Activated T-helper 17 cell treated with anti-CD3 and anti-CD28 coated beads, Interleukin-2, amount 50 U/mL, for 72 hours (primary cell): Measurements from ENCODE around the gene OPHN1. TPM values are rescaled to one million over a fixed set of nuclear protein-coding genes. Genes with fewer than 3 reads are reported as not detected.

ENCODE experiments used
- ATAC-seq: fragments of 150-1000 bp; cut with Tn5 transposase; replicated peaks from 2 replicates; pipeline ENCODE4 v1.10.0; 2021; ENCODE audit warnings: mild to moderate bottlenecking, moderate library complexity
- H3K27ac Mint-ChIP-seq: one replicate; pipeline ENCODE4 v1.8.0; 2022; ENCODE audit warnings: mixed read lengths
- H3K27me3 Mint-ChIP-seq: one replicate; pipeline ENCODE4 v1.8.0; 2022; ENCODE audit warnings: mixed read lengths
- H3K36me3 Mint-ChIP-seq: one replicate; pipeline ENCODE4 v1.8.0; 2022; ENCODE audit warnings: low read depth, mild to moderate bottlenecking, mixed read lengths
- H3K4me1 Mint-ChIP-seq: one replicate; pipeline ENCODE4 v1.8.0; 2022; ENCODE audit warnings: mixed read lengths
- H3K4me3 Mint-ChIP-seq: one replicate; pipeline ENCODE4 v1.8.0; 2022; ENCODE audit warnings: mild to moderate bottlenecking, mixed read lengths
- H3K9me3 Mint-ChIP-seq: one replicate; pipeline ENCODE4 v1.8.0; 2022; ENCODE audit warnings: mixed read lengths
- total RNA-seq, 2 donors: library from RNA; stranded (reverse); gene quantifications; one replicate each; pipeline ENCODE4 v1.2.3, GENCODE V29; 2022

Gene OPHN1
- total RNA-seq, 2 donors from 2014 or later = 0.22 to 0.95 TPM

DNA sequence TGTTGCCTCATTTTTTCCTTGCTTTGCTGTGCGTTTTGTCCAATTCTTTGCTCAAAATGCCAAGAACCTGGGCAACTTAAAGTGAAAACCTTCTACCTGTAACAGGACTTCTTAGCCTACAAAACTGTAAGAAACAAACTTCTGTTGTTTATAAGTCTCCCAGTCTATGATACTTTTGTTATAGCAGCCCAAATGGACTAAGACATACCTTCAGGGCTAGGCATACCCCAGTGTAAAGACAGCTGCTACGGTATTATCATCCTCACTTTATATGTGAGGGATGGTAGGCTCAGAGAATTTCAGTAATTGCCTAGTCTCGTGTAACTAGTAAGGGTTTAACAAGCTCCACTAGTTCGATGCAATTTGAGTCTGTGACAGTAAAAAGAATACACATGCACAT lies 6.0 kb upstream of the OPHN1 start:
- ATAC-seq = no peak
- no peak overlapping the region for H3K27ac Mint-ChIP-seq
- peaks cover 7% of the 10 kb centered on the region for H3K27me3 Mint-ChIP-seq
- no peaks in the 10 kb centered on the region for H3K36me3 Mint-ChIP-seq
- H3K9me3 Mint-ChIP-seq = no peaks in the 10 kb centered on the region
- H3K4me3 Mint-ChIP-seq = no peak overlapping the region
- peaks cover 5% of the 10 kb centered on the region for H3K4me1 Mint-ChIP-seq

DNA sequence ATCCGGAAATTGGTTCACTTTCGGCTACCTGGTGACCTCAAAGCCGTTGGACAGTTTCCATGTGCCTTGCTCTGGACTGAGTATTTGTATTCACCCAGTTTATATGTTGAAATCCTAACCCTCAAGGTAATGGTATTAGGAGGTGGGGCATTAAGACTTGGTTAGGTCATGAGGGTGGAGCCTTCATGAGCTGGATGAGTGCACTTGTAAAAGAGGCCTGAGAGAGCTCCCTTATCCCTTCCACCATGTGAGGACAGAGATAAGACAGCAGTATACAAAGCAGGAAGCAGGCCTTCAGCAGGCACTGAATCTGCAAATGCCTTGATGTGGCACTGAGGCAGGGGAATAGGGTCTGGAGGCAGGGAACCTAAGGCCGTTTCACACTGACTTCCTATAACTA lies 5.3 kb upstream of the OPHN1 start:
- H3K36me3 Mint-ChIP-seq = no peaks in the 10 kb centered on the region
- no peak overlapping the region for H3K4me3 Mint-ChIP-seq
- peaks cover 5% of the 10 kb centered on the region for H3K4me1 Mint-ChIP-seq
- H3K27ac Mint-ChIP-seq = no peak overlapping the region
- H3K9me3 Mint-ChIP-seq = no peaks in the 10 kb centered on the region
- H3K27me3 Mint-ChIP-seq = peaks cover 12% of the 10 kb centered on the region
- no peak for ATAC-seq

DNA sequence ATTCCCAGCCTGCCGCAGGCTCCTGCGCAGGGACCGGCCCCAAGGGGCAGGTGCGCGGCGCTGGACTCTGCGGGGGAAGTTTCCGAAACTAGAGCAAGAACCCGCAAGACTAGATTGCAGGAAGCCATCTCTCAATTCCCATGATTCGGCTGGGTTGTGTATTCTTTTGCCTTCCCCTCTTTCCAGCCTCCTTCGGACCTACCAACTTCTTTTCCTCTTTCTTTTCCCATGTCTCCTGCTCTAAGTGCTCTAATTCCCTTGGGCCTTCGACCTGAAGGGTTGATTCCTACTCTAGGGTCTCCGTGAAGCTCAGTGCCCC lies 645 bp upstream of the OPHN1 start:
- ATAC-seq = no peak
- Mint-ChIP-seq H3K36me3 (no peaks in the 10 kb centered on the region), H3K27me3 (peaks cover 31% of the 10 kb centered on the region), H3K4me1 (no peaks in the 10 kb centered on the region), H3K9me3 (no peaks in the 10 kb centered on the region), H3K27ac (no peak overlapping the region), H3K4me3 (peak overlapping the region; percentile 72)

DNA sequence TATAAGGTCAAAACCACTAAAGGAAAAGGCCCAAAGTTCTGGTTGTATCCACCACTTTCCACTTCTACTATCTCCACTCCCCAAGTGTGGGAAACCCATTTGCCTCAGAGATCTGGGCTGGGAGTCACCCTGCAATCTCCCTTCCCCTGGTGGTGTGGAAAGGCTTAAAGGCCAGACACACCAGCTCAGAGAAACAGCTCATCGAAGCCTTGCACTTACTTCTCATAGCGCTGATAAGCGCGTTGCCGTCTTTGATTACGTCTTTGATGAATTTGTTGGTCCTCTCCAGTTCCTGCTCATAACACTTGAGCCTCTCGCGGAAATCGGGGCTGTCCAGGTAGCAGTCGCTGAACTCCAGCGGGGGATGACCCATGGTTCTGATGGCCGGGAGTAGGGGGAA lies 647 bp downstream of the OPHN1 start:
- Mint-ChIP-seq H3K36me3 (no peaks in the 10 kb centered on the region), H3K27me3 (peaks cover 31% of the 10 kb centered on the region), H3K4me3 (peak overlapping the region; percentile 72), H3K27ac (no peak overlapping the region), H3K4me1 (no peaks in the 10 kb centered on the region), H3K9me3 (no peaks in the 10 kb centered on the region)
- ATAC-seq = no peak

DNA sequence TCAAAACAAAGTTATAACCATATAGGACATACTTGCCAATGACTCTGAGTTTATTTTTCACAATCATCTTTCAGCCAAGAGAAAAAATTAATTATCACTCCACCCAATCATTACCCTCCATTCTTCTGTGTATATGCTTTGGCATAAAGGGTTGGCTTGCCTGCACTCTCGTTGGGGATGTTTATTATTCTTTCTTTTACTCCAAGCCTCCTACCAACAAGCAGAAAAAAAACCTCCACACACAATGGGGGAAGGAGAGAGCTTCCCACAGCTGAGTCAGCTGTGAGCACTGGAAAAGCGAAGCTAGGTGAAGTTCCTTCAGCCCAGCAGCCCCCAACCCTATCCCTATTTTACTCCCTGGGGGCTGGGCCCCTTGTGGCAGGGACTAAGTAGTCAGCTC lies 1.5 kb downstream of the OPHN1 start:
- Mint-ChIP-seq H3K9me3 (no peaks in the 10 kb centered on the region), H3K27me3 (peaks cover 31% of the 10 kb centered on the region), H3K4me1 (no peaks in the 10 kb centered on the region), H3K36me3 (no peaks in the 10 kb centered on the region), H3K27ac (no peak overlapping the region), H3K4me3 (no peak overlapping the region)
- no peak for ATAC-seq

DNA sequence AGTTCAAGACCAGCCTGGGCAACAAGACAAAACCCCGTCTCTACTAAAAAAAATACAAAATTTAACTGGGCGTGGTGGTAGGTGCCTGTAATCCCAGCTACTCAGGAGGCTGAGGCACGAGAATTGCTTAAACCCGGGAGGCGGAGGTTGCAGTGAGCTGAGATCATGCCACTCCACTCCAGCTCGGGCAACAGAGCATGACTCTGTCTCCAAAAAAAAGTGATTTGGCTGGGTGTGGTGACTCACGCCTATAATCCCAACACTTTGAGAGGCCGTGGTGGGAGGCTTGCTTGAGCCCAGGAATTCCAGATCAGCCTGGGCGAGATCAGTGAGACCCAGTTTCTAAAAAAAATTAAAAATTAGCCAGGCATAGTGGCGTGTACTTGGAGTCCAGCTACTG lies 4.1 kb downstream of the OPHN1 start:
- H3K27me3 Mint-ChIP-seq = peaks cover 23% of the 10 kb centered on the region

DNA sequence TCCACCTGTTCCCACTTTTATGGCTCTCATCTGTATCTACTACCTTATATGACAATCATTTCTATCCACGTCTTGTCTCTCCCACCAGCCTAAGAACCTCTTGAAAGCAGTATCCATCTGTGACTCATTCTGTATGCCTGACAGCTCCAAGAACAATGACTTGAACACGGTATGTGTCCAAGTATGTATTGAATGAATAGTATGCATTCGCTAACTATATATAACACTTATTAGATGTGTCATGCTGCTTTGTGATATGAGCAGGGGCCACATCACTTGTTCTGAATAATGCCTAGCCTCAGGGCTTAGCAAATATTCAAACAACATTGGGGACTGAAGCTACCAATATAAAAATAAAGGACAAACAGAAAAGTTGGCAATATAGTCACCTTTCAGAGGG lies 4.9 kb downstream of the OPHN1 start:
- Mint-ChIP-seq H3K4me3 (no peak overlapping the region), H3K9me3 (no peaks in the 10 kb centered on the region), H3K27me3 (peaks cover 19% of the 10 kb centered on the region), H3K4me1 (no peaks in the 10 kb centered on the region), H3K27ac (no peak overlapping the region), H3K36me3 (no peaks in the 10 kb centered on the region)
- no peak for ATAC-seq

More for the DNA sequence above, 4.1 kb downstream of the OPHN1 start:
- H3K4me3 Mint-ChIP-seq = no peak overlapping the region
- H3K27ac Mint-ChIP-seq = no peak overlapping the region
- no peak for ATAC-seq
- no peaks in the 10 kb centered on the region for H3K4me1 Mint-ChIP-seq
- H3K9me3 Mint-ChIP-seq = no peaks in the 10 kb centered on the region
- H3K36me3 Mint-ChIP-seq = no peaks in the 10 kb centered on the region

DNA sequence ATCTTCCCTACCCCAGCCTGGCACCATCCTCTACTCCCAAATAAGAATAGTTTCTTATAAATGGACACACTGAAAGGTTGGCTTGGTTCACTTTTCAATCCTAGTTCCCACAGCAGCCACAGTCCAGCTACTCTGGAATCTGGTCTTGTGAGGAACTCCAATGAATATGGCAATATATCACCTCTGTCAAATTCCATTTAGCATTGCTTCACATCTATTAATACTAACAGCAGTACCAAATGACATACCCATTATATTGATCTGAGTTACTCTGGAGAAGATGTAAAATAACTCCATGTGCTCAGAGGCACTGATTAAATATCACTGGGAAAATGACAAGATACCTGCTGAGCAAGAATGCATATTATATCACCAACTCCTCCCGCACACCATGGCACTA lies 8.6 kb downstream of the OPHN1 start:
- Mint-ChIP-seq H3K9me3 (no peaks in the 10 kb centered on the region), H3K4me3 (no peak overlapping the region), H3K4me1 (no peaks in the 10 kb centered on the region), H3K27me3 (no peaks in the 10 kb centered on the region), H3K36me3 (no peaks in the 10 kb centered on the region), H3K27ac (no peak overlapping the region)
- no peak for ATAC-seq

DNA sequence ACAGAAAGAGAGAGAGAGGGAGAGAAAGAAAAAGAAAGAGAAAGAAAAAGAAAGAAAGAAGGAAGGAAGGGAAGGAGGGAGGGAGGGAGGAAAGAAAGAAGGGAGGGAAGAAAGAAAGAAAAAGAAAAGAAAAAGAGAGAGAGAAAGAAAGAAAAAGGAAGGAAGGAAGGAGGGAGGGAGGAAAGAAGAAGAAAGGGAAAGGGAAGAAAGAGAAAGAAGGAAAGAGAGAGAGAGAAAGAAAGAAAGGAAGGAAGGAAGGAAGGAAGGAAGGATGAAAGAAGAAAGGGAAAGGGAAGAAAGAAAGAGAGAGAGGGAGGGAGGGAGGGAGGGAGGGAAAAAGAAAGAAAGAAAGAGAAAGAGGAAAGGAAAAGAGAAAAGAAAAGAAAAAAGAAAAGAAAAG lies 10.8 kb downstream of the OPHN1 start:
- Mint-ChIP-seq H3K4me3 (no peak overlapping the region), H3K27ac (no peak overlapping the region), H3K4me1 (no peaks in the 10 kb centered on the region), H3K36me3 (no peaks in the 10 kb centered on the region), H3K27me3 (no peaks in the 10 kb centered on the region), H3K9me3 (no peaks in the 10 kb centered on the region)
- ATAC-seq = no peak

DNA sequence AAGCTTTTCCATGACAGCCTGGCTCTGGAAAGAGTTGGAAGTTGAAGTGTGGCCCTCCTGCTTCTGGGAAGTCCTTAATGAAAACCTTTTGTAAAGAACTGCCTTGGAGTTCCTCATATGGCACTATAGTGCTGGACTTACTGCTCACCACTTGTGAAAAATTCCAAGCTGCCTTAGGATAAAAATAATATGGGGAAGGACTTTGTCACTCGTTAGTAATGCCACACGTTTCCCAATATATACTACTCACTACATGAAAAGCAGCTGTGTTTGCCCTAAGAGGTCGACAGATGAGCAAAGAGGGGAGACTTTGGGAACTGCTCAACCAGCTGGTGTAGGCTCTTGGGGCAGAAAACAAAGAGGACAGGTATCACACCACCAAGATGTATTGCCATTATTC lies 11.7 kb downstream of the OPHN1 start:
- no peaks in the 10 kb centered on the region for H3K36me3 Mint-ChIP-seq
- no peaks in the 10 kb centered on the region for H3K27me3 Mint-ChIP-seq
- no peak overlapping the region for H3K4me3 Mint-ChIP-seq
- H3K9me3 Mint-ChIP-seq = no peaks in the 10 kb centered on the region
- no peaks in the 10 kb centered on the region for H3K4me1 Mint-ChIP-seq
- ATAC-seq = no peak
- no peak overlapping the region for H3K27ac Mint-ChIP-seq

DNA sequence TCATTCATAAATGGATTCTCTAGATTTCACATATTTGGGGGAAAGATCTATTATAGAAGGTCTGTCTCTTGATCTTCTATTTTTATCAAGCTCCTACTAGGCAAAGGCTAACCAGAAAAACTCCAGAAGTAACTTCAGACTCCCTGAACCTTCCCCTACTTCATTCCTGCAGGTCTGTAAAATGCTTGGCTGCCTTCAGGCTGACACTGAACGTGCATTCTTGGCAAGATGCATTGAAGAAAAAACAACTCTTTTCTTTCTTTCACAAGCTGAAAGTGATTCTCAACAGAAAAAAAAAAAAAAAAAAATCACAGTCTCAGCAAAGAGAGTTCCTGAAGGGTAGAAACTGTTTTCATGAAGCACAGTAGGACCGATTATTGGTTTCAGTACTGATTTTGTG lies 12.7 kb downstream of the OPHN1 start:
- ATAC-seq = no peak
- Mint-ChIP-seq H3K4me1 (no peaks in the 10 kb centered on the region), H3K27me3 (no peaks in the 10 kb centered on the region), H3K9me3 (no peaks in the 10 kb centered on the region), H3K27ac (no peak overlapping the region), H3K4me3 (no peak overlapping the region), H3K36me3 (no peaks in the 10 kb centered on the region)

DNA sequence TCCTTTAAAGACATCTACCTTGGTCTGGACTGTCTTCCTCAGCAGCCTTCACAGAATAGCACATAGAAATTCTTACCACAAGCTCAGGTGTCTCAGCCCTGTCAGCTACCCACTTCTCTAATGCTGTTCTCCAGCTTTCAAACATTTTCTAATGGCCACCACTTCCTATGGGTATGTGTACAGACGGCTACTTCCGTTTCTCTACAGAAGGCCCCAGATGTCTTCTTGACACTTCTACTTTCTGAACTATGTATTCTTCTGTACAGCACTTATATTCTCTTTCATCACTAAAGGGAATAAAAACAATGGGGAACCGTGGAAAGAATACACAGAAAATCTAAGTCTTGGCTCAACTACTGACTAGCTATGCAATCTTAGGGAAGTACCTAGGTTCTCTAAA lies 13.3 kb downstream of the OPHN1 start:
- ATAC-seq = no peak
- Mint-ChIP-seq H3K27me3 (no peaks in the 10 kb centered on the region), H3K4me1 (no peaks in the 10 kb centered on the region), H3K36me3 (no peaks in the 10 kb centered on the region), H3K27ac (no peak overlapping the region), H3K9me3 (no peaks in the 10 kb centered on the region), H3K4me3 (no peak overlapping the region)

DNA sequence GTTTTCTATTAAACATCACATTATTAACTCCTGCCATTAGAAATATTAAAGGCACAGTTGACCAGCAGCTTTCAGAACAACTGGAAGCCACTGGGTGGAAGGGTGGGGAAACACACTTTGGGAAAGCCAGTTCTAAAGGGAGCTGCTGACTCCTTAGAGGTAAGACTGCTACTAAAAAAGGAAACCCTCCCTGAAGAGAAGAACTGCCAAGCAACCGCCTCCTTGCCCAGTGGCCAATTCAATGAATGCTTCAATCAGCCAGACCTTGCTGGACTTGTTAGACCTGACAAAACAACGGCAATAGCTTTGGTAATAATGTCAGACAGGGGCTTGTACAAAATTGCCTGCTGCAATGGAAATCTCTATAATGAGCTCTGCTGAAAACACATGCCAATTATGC lies 15.6 kb downstream of the OPHN1 start:
- no peak overlapping the region for H3K27ac Mint-ChIP-seq
- no peak for ATAC-seq
- no peak overlapping the region for H3K4me3 Mint-ChIP-seq
- no peaks in the 10 kb centered on the region for H3K36me3 Mint-ChIP-seq
- H3K27me3 Mint-ChIP-seq = peaks cover 3% of the 10 kb centered on the region
- no peaks in the 10 kb centered on the region for H3K9me3 Mint-ChIP-seq
- no peaks in the 10 kb centered on the region for H3K4me1 Mint-ChIP-seq

DNA sequence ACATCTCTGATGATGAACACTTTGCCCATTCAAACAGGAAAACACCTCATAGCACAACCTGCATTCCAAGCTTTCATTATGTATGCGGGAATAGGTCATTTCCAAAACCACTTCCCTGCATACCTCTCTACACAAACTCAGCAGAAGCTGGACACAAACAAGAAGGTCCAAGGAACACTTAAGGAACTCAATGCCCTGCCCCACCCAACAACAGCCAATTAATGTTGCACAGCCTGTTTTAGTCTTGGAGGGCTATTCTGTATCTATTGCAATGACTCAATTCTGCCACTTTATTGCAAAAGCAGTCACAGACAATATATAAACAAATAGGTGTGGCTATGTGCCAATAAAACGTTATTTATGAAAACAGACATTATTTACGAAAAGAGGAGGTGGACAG lies 16.7 kb downstream of the OPHN1 start:
- Mint-ChIP-seq H3K4me3 (no peak overlapping the region), H3K36me3 (no peaks in the 10 kb centered on the region), H3K9me3 (no peaks in the 10 kb centered on the region), H3K27me3 (peaks cover 3% of the 10 kb centered on the region), H3K4me1 (no peaks in the 10 kb centered on the region), H3K27ac (no peak overlapping the region)
- ATAC-seq = no peak

DNA sequence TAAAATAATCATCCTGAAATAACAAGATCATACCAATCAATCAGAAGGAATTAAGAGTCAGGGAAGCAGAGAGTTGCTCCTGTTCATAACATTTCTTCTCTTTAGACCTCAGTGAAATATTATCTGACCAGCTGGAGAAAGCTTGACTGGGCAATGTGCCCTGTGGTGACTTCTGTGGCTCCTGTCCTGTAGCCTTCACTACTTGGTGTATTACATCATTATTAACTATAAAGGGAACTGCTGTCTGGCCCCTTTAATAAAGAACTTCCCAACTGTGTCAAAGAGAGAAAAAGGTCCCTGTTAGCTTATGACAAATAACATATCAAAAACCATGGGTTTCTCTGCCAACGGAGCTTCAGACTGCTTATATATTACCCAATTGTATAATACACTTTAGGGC lies 18.0 kb downstream of the OPHN1 start:
- no peak for ATAC-seq
- Mint-ChIP-seq H3K27ac (no peak overlapping the region), H3K27me3 (peaks cover 6% of the 10 kb centered on the region), H3K9me3 (no peaks in the 10 kb centered on the region), H3K36me3 (no peaks in the 10 kb centered on the region), H3K4me3 (no peak overlapping the region), H3K4me1 (no peaks in the 10 kb centered on the region)

DNA sequence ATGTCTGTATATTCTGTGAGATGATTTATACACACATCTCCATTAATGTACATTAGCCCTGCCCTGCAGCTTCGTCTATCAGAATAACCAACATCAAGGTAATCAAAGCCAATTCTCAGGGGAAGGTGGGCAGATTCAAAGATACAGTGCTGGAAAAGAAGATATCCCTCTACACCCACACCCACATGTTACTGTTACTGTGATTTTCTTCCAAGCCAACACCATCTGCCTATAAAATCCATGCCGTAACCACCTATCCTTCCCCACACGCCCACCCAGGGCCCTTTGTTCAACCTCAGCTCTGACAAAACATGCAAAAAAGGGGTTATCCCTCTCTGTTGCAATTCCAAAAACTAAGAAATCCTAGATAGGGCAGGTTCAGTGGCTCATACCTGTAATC lies 20.0 kb downstream of the OPHN1 start:
- H3K4me3 Mint-ChIP-seq = no peak overlapping the region
- no peak overlapping the region for H3K27ac Mint-ChIP-seq
- H3K27me3 Mint-ChIP-seq = peaks cover 6% of the 10 kb centered on the region
- ATAC-seq = no peak
- no peaks in the 10 kb centered on the region for H3K4me1 Mint-ChIP-seq
- no peaks in the 10 kb centered on the region for H3K36me3 Mint-ChIP-seq
- no peaks in the 10 kb centered on the region for H3K9me3 Mint-ChIP-seq
